IMR-90 (cell line): ENCODE measurements around the gene COL28A1. TPM values are rescaled to one million over a fixed set of nuclear protein-coding genes. Genes with fewer than 3 reads are reported as not detected.

ENCODE experiments used
- ATAC-seq: fragments of 200-7000 bp; cut with Tn5 transposase; 2 replicates; pipeline ENCODE4 v1.9.1; 2020; ENCODE audit warnings: low read depth, mild to moderate bottlenecking, moderate library complexity
- BruUV-seq: library from RNA; stranded (reverse); fragments of 400-500 nt; replicated peaks from 2 replicates; lab custom pipeline; 2021; lab: Mats Ljungman, UMichigan
- CTCF ChIA-PET: fragments of 300-600 bp; formaldehyde crosslinking; extraction: SDS; loops from one replicate; lab custom pipeline; 2021; ENCODE audit warnings: antibody characterized with exemption; lab: Yijun Ruan, JAX
- POLR2A ChIA-PET: fragments of 300-600 bp; sonication (Branson Sonifier 250); formaldehyde crosslinking; loops from one replicate; lab custom pipeline; 2022; ENCODE audit warnings: antibody characterized with exemption; ENCODE audit not compliant: unreplicated experiment; lab: Charles Lee
- DNase-seq: peaks from one replicate; pipeline ENCODE4 v3.0.0; 2013
- H2AFZ ChIP-seq: replicated peaks from 2 replicates; pipeline ENCODE3; 2013; ENCODE audit warnings: low read length, mild to moderate bottlenecking; ENCODE audit not compliant: poor library complexity
- H2AK5ac ChIP-seq: 2 replicates; pipeline ENCODE4 v1.6.1; 2013; ENCODE audit warnings: low read depth, low read length, inconsistent platforms
- H2AK9ac ChIP-seq: replicated peaks from 2 replicates; pipeline ENCODE3; 2013; ENCODE audit warnings: mild to moderate bottlenecking, low read depth, low read length, moderate library complexity; ENCODE audit not compliant: poor library complexity
- H2BK120ac ChIP-seq: 2 replicates; pipeline ENCODE4 v1.6.1; 2013; ENCODE audit warnings: low read depth, low read length, inconsistent platforms
- H2BK15ac ChIP-seq: 3 replicates; pipeline ENCODE4 v1.6.1; 2013; ENCODE audit warnings: low read depth, low read length, inconsistent platforms
- H2BK20ac ChIP-seq: 2 replicates; pipeline ENCODE4 v1.6.1; 2013; ENCODE audit warnings: low read depth, mild to moderate bottlenecking, inconsistent platforms, low read length, moderate library complexity
- H2BK5ac ChIP-seq: 2 replicates; pipeline ENCODE4 v1.6.1; 2013; ENCODE audit warnings: mild to moderate bottlenecking, low read depth, low read length, inconsistent platforms; ENCODE audit not compliant: poor library complexity, severe bottlenecking
- H3K14ac ChIP-seq: replicated peaks from 2 replicates; pipeline ENCODE4 v1.6.1; 2013; ENCODE audit warnings: low read depth, low read length, inconsistent platforms
- H3K18ac ChIP-seq: 2 replicates; pipeline ENCODE4 v1.6.1; 2013; ENCODE audit warnings: low read depth, low read length, control low read depth
- H3K23ac ChIP-seq: 2 replicates; pipeline ENCODE4 v1.6.1; 2013; ENCODE audit warnings: low read depth, low read length, inconsistent platforms
- H3K27ac ChIP-seq: 2 replicates; pipeline ENCODE4 v1.5.1; 2013; ENCODE audit warnings: mild to moderate bottlenecking, control low read depth, low read length; ENCODE audit not compliant: insufficient read depth
- H3K27me3 ChIP-seq: 2 replicates; pipeline ENCODE4 v1.6.1; 2013; ENCODE audit warnings: low read length; ENCODE audit not compliant: control insufficient read depth, insufficient read depth
- H3K36me3 ChIP-seq: 2 replicates; pipeline ENCODE4 v1.6.1; 2013; ENCODE audit warnings: low read length, mixed read lengths; ENCODE audit not compliant: control insufficient read depth, insufficient read depth
- H3K4ac ChIP-seq: 2 replicates; pipeline ENCODE4 v1.6.1; 2013; ENCODE audit warnings: low read depth, low read length, inconsistent platforms
- H3K4me1 ChIP-seq: 2 replicates; pipeline ENCODE4 v1.6.1; 2013; ENCODE audit warnings: low read length, mixed read lengths; ENCODE audit not compliant: control insufficient read depth, insufficient read depth
- H3K4me2 ChIP-seq: 2 replicates; pipeline ENCODE4 v1.6.1; 2013; ENCODE audit warnings: low read depth, mild to moderate bottlenecking, control low read depth, low read length, moderate library complexity
- H3K4me3 ChIP-seq: 2 replicates; pipeline ENCODE4 v1.5.1; 2013; ENCODE audit warnings: low read depth, mild to moderate bottlenecking, control low read depth, low read length, moderate library complexity; ENCODE audit not compliant: insufficient read depth
- H3K56ac ChIP-seq: 2 replicates; pipeline ENCODE4 v1.6.1; 2013; ENCODE audit warnings: low read length, inconsistent platforms; ENCODE audit not compliant: insufficient read depth; ENCODE audit errors: extremely low read depth
- H3K79me1 ChIP-seq, 2 experiments: 2 replicates each; pipeline ENCODE4 v1.6.1; 2013; ENCODE audit warnings: low read length in 2 of 2, inconsistent platforms in 1 of 2, low read depth in 1 of 2
- H3K9ac ChIP-seq: 2 replicates; pipeline ENCODE4 v1.6.1; 2013; ENCODE audit warnings: low read depth, low read length, control low read depth
- H3K9me1 ChIP-seq: 2 replicates; pipeline ENCODE4 v1.6.1; 2013; ENCODE audit warnings: low read length, inconsistent platforms; ENCODE audit not compliant: insufficient read depth
- H3K9me3 ChIP-seq: 2 replicates; pipeline ENCODE4 v1.6.1; 2013; ENCODE audit warnings: low read length; ENCODE audit not compliant: control insufficient read depth, insufficient read depth
- H4K20me1 ChIP-seq: 2 replicates; pipeline ENCODE4 v1.6.1; 2013; ENCODE audit warnings: low read length, inconsistent platforms; ENCODE audit not compliant: insufficient read depth
- H4K5ac ChIP-seq: 2 replicates; pipeline ENCODE4 v1.6.1; 2013; ENCODE audit warnings: mild to moderate bottlenecking, low read depth, low read length, control low read depth
- H4K8ac ChIP-seq, 2 experiments: 2 replicates each; pipeline ENCODE4 v1.6.1; 2013; ENCODE audit warnings: low read depth in 2 of 2, low read length in 2 of 2, control low read depth in 1 of 2, inconsistent platforms in 1 of 2
- H4K91ac ChIP-seq: 2 replicates; pipeline ENCODE4 v1.6.1; 2013; ENCODE audit warnings: low read depth, low read length, inconsistent platforms; ENCODE audit not compliant: insufficient read depth
- BHLHE40 ChIP-seq: fragments of 150-350 bp; IDR thresholded peaks from 2 replicates; pipeline ENCODE4 v1.6.1; 2016; ENCODE audit warnings: mild to moderate bottlenecking, low read depth, low read length
- CEBPB ChIP-seq: IDR thresholded peaks from 2 replicates; pipeline ENCODE4 v1.6.1; 2012; ENCODE audit warnings: low read depth, low read length, improper control_type of control experiment
- CHD1 ChIP-seq: IDR thresholded peaks from 2 replicates; pipeline ENCODE4 v1.6.1; 2012; ENCODE audit warnings: low read depth, low read length, improper control_type of control experiment
- ELK1 ChIP-seq: fragments of 150-350 bp; IDR thresholded peaks from 2 replicates; pipeline ENCODE4 v1.6.1; 2016; ENCODE audit warnings: low read depth, mild to moderate bottlenecking, low read length, moderate library complexity, borderline replicate concordance
- FOS ChIP-seq: fragments of 150-350 bp; IDR thresholded peaks from 2 replicates; pipeline ENCODE4 v1.6.1; 2016; ENCODE audit warnings: low read depth, low read length
- MAFK ChIP-seq: IDR thresholded peaks from 2 replicates; pipeline ENCODE4 v1.6.1; 2012; ENCODE audit warnings: low read depth, low read length, improper control_type of control experiment
- MAZ ChIP-seq: IDR thresholded peaks from 2 replicates; pipeline ENCODE4 v1.6.1; 2012; ENCODE audit warnings: low read depth, mild to moderate bottlenecking, low read length, improper control_type of control experiment, moderate library complexity, borderline replicate concordance
- MXI1 ChIP-seq: IDR thresholded peaks from 2 replicates; pipeline ENCODE4 v1.6.1; 2012; ENCODE audit warnings: low read depth, mild to moderate bottlenecking, low read length, moderate library complexity, borderline replicate concordance
- NFE2L2 ChIP-seq: fragments of 150-350 bp; IDR thresholded peaks from 2 replicates; pipeline ENCODE4 v1.6.1; 2016; ENCODE audit warnings: low read depth, mild to moderate bottlenecking, low read length
- POLR2A ChIP-seq: IDR thresholded peaks from 2 replicates; pipeline ENCODE4 v1.6.1; 2012; ENCODE audit warnings: mild to moderate bottlenecking, low read depth, low read length
- RAD21 ChIP-seq: IDR thresholded peaks from 2 replicates; pipeline ENCODE4 v1.6.1; 2012; ENCODE audit warnings: low read length, improper control_type of control experiment
- RCOR1 ChIP-seq: IDR thresholded peaks from 2 replicates; pipeline ENCODE4 v1.6.1; 2012; ENCODE audit warnings: mild to moderate bottlenecking, low read length, improper control_type of control experiment; ENCODE audit not compliant: insufficient replicate concordance
- RFX5 ChIP-seq: IDR thresholded peaks from 2 replicates; pipeline ENCODE4 v1.8.0; 2012; ENCODE audit warnings: low read depth, mild to moderate bottlenecking, low read length, moderate library complexity
- SMC3 ChIP-seq: fragments of 150-350 bp; IDR thresholded peaks from 2 replicates; pipeline ENCODE4 v1.6.1; 2016; ENCODE audit warnings: low read depth, mild to moderate bottlenecking, antibody characterized with exemption, low read length, moderate library complexity
- USF2 ChIP-seq: fragments of 150-350 bp; IDR thresholded peaks from 2 replicates; pipeline ENCODE4 v1.6.1; 2017; ENCODE audit warnings: mild to moderate bottlenecking, antibody characterized with exemption, low read length, low read depth
- WGBS, 2 experiments: methylation state at CpG; one replicate each; pipeline versions ENCODE4 v1.1.5 to v1.1.7; 2013; ENCODE audit warnings: missing lambda C conversion rate in 2 of 2; ENCODE audit not compliant: insufficient read length in 1 of 2; ENCODE audit errors: extremely low coverage in 2 of 2; 5-methylcytosine and 5-hydroxymethylcytosine counted together
- dilution Hi-C: fragments of 300-500 bp; cut with HindIII; formaldehyde crosslinking; loops from one replicate; pipeline ENCODE4 v1.14.3; 2018; ENCODE audit warnings: low sequenced_read_pairs; ENCODE audit not compliant: unreplicated experiment
- in situ Hi-C: fragments of 300-500 bp; cut with MboI; formaldehyde crosslinking; loops from 3 replicates; pipeline ENCODE4 v1.14.3; 2019; ENCODE audit warnings: low sequenced_read_pairs, inconsistent platforms, mixed read lengths
- intact Hi-C: fragments of 100-400 bp; cut with micrococcal nuclease; formaldehyde crosslinking; loops from 2 replicates; pipeline ENCODE4 v1.10.0; 2022
- polyA plus RNA-seq, 3 experiments: library from polyadenylated mRNA; depleted of rRNA; stranded (reverse); fragments of >200 nt; gene quantifications; 2 replicates each; pipeline ENCODE4 v1.2.3, GENCODE V29; 2012; ENCODE audit warnings: low replicate concordance in 1 of 3
- total RNA-seq: library from RNA; depleted of rRNA; stranded (reverse); fragments of >200 nt; gene quantifications from 2 replicates; pipeline ENCODE4 v1.2.3, GENCODE V29; 2012
- TF ChIP-seq, protein P1 (sequence below): conservative IDR thresholded peaks from 2 replicates; pipeline ENCODE4 v1.5.1; 2012; ENCODE audit warnings: mild to moderate bottlenecking, low read depth, low read length, improper control_type of control experiment

COL28A1 gene
- total and polyA plus RNA-seq, 2 of the 4 experiments (the other 2 are of a cell fraction) = under 0.01 to 0.05 TPM

- H3K23ac ChIP-seq = no peak overlapping the region
- in situ Hi-C loops (no loop called here), intact Hi-C loops (no loop called here), dilution Hi-C loops (no loop called here)
- peaks cover 2% of the 10 kb centered on the region; the same call in 1 of the 2 replicates for H3K4me1 ChIP-seq
- H4K91ac ChIP-seq = no peak overlapping the region
- no peak overlapping the region for H3K4me2 ChIP-seq
- no peak overlapping the region for H3K9ac ChIP-seq
- no peaks in the 10 kb centered on the region for H3K27me3 ChIP-seq
- H2AK9ac ChIP-seq = no peak overlapping the region
- H2BK120ac ChIP-seq = no peak overlapping the region
- H3K56ac ChIP-seq = no peak overlapping the region
- ATAC-seq (no peak), DNase-seq (no peak)
- TF ChIP-seq USF2 = no peak
- no peak for TF ChIP-seq FOS
- no peak for TF ChIP-seq MXI1
- TF ChIP-seq NFE2L2 = no peak
- TF ChIP-seq MAFK = no peak
- TF ChIP-seq SMC3 = no peak
- TF ChIP-seq ELK1 = no peak
- no peak for TF ChIP-seq POLR2A
- TF ChIP-seq BHLHE40 = no peak
- TF ChIP-seq RAD21 = no peak
- TF ChIP-seq RFX5 = no peak
- no peak for TF ChIP-seq CEBPB
- TF ChIP-seq, protein P1, sequence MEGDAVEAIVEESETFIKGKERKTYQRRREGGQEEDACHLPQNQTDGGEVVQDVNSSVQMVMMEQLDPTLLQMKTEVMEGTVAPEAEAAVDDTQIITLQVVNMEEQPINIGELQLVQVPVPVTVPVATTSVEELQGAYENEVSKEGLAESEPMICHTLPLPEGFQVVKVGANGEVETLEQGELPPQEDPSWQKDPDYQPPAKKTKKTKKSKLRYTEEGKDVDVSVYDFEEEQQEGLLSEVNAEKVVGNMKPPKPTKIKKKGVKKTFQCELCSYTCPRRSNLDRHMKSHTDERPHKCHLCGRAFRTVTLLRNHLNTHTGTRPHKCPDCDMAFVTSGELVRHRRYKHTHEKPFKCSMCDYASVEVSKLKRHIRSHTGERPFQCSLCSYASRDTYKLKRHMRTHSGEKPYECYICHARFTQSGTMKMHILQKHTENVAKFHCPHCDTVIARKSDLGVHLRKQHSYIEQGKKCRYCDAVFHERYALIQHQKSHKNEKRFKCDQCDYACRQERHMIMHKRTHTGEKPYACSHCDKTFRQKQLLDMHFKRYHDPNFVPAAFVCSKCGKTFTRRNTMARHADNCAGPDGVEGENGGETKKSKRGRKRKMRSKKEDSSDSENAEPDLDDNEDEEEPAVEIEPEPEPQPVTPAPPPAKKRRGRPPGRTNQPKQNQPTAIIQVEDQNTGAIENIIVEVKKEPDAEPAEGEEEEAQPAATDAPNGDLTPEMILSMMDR = no peak
- no peak for TF ChIP-seq CHD1
- no peak for TF ChIP-seq MAZ
- TF ChIP-seq RCOR1 = no peak
- H2BK5ac ChIP-seq = no peak overlapping the region
- no peak overlapping the region for H3K14ac ChIP-seq
- no peak overlapping the region for H2BK15ac ChIP-seq
- H2AFZ ChIP-seq = no peak overlapping the region
- H3K9me1 ChIP-seq = no peaks in the 10 kb centered on the region
- H3K36me3 ChIP-seq = no peaks in the 10 kb centered on the region
- no peak overlapping the region for H2AK5ac ChIP-seq
- H3K4me3 ChIP-seq = no peak overlapping the region
- H3K27ac ChIP-seq = no peak overlapping the region
- H4K5ac ChIP-seq = no peak overlapping the region
- WGBS, 2 experiments = no CpG with 5 or more reads among the region's 3 CpGs
- no peak overlapping the region for H2BK20ac ChIP-seq
- CTCF ChIA-PET = no interaction called here
- POLR2A ChIA-PET = no interaction called here
- H4K8ac ChIP-seq = no peak overlapping the region
- H3K9me3 ChIP-seq = no peaks in the 10 kb centered on the region
- no peak overlapping the region for H3K18ac ChIP-seq
- no TSS peak for BruUV-seq
- H3K4ac ChIP-seq = no peak overlapping the region
- no peaks in the 10 kb centered on the region for H4K20me1 ChIP-seq
- H3K79me1 ChIP-seq = no peaks in the 10 kb centered on the region
These were observed 11.6 kb downstream of the COL28A1 start for GRCh38 chr7:7524121-7524520.
